Gastrocnemius medialis (tissue), 4 donors: ENCODE measurements around the gene SPG7. TPM values are rescaled to one million over a fixed set of nuclear protein-coding genes. Genes with fewer than 3 reads are reported as not detected.

Source experiments
- ATAC-seq, 2 donors: fragments of 150-250 bp; one replicate each; pipeline ENCODE4 v1.9.1; 2016
- DNase-seq, 2 donors: peaks; one replicate each; pipeline ENCODE4 v3.0.0-alpha.2; 2019
- H3K27ac ChIP-seq, 4 donors: fragments of 200-600 bp; sonication (generic); 1 replicate in 1 of 4; 2 replicates in 3 of 4; pipeline ENCODE4 v1.5.1; 2016 to 2018; ENCODE audit warnings: mild to moderate bottlenecking in 2 of 4, moderate library complexity in 1 of 4
- H3K27me3 ChIP-seq, 3 donors: fragments of 200-600 bp; sonication (generic) in 2 of 3; 1 replicate in 1 of 3; 2 replicates in 2 of 3; pipeline versions ENCODE4 v1.5.1 to v1.6.0; 2016 to 2019; ENCODE audit warnings: mild to moderate bottlenecking in 1 of 3, moderate library complexity in 1 of 3
- H3K36me3 ChIP-seq, 2 donors: fragments of 200-600 bp; sonication (generic) in 1 of 2; one replicate each; pipeline ENCODE4 v1.5.1; 2017 to 2018
- H3K4me1 ChIP-seq, 2 donors: fragments of 200-600 bp; sonication (generic) in 1 of 2; one replicate each; pipeline ENCODE4 v1.5.1; 2016 to 2017; ENCODE audit warnings: mild to moderate bottlenecking in 2 of 2
- H3K4me3 ChIP-seq, 4 donors: fragments of 200-600 bp; sonication (generic) in 3 of 4; 1 replicate in 1 of 4; 2 replicates in 3 of 4; pipeline ENCODE4 v1.5.1; 2016 to 2019; ENCODE audit warnings: mild to moderate bottlenecking in 2 of 4
- H3K9me3 ChIP-seq, 3 donors: fragments of 200-600 bp; sonication (generic) in 2 of 3; 1 replicate in 1 of 3; 2 replicates in 2 of 3; pipeline ENCODE4 v1.5.1; 2016 to 2019
- POLR2A ChIP-seq, 2 donors: fragments of 450-650 bp; IDR thresholded peaks; one replicate each; pipeline ENCODE4 v1.6.1; 2017; ENCODE audit warnings: antibody characterized with exemption in 2 of 2, mild to moderate bottlenecking in 2 of 2, moderate library complexity in 2 of 2
- in situ Hi-C, 4 donors: fragments of 200-750 bp; cut with MboI; loops; one replicate each; pipeline versions ENCODE4 v1.15.0 to v1.8.0; 2017; ENCODE audit warnings: low sequenced_read_pairs in 4 of 4
- intact Hi-C: fragments of 100-400 bp; cut with DNase I; formaldehyde crosslinking; loops from one replicate; pipeline ENCODE4 v1.15.1; 2023; ENCODE audit warnings: low total_unique reads
- total RNA-seq, 4 donors: library from RNA; depleted of rRNA; stranded (reverse); fragments of >200 nt; gene quantifications; one replicate each; pipeline versions ENCODE4 v1.1.0 to v1.2.3, GENCODE V29; 2016
- TF ChIP-seq, protein P1 (sequence below), 5 experiments: fragments of 450-650 bp in 3 of 5; fragments of 200-600 bp in 2 of 5; sonication (generic) in 2 of 5; IDR thresholded peaks in 4 of 5; conservative IDR thresholded peaks in 1 of 5; 1 replicate in 4 of 5; 2 replicates in 1 of 5; pipeline ENCODE4 v1.5.1; 2016 to 2019; ENCODE audit warnings: antibody characterized with exemption in 5 of 5, mild to moderate bottlenecking in 3 of 5, moderate library complexity in 3 of 5

SPG7 gene
- total RNA-seq, 4 donors from 2014 or later: 67.7 to 117 (median 100.0) TPM

DNA sequence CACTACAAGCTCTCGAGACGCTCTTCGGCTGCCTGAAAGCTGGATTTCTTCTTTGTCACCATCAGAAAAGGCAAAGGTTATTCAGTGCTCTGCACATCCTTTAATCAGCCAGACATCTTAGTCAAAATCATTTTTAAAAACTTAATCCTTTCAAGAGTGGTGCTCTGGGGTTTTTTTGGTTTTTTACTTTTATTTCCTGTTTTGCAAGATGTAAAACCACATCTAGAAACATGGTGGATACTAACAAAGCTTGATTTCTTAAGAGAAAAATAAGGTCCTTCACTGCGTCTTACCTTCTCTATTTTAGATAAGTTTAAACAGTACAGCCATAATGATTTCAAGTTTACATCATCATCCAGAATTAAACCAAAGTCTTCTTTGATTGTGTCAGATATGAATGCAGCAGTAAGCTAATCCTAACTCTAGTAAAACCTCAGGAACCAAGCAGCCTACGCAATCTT lies 24.1 kb upstream of the SPG7 start:
- no peak overlapping the region for H3K4me3 ChIP-seq
- in situ Hi-C loops: no loop called here
- H3K27me3 ChIP-seq: no peaks in the 10 kb centered on the region
- H3K36me3 ChIP-seq: no peaks in the 10 kb centered on the region
- DNase-seq: no peak
- no peak for TF ChIP-seq POLR2A (IDR thresholded peaks at IDR 0.05)
- TF ChIP-seq, protein P1, sequence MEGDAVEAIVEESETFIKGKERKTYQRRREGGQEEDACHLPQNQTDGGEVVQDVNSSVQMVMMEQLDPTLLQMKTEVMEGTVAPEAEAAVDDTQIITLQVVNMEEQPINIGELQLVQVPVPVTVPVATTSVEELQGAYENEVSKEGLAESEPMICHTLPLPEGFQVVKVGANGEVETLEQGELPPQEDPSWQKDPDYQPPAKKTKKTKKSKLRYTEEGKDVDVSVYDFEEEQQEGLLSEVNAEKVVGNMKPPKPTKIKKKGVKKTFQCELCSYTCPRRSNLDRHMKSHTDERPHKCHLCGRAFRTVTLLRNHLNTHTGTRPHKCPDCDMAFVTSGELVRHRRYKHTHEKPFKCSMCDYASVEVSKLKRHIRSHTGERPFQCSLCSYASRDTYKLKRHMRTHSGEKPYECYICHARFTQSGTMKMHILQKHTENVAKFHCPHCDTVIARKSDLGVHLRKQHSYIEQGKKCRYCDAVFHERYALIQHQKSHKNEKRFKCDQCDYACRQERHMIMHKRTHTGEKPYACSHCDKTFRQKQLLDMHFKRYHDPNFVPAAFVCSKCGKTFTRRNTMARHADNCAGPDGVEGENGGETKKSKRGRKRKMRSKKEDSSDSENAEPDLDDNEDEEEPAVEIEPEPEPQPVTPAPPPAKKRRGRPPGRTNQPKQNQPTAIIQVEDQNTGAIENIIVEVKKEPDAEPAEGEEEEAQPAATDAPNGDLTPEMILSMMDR (IDR thresholded peaks at IDR 0.05 in 4 of 5, conservative IDR thresholded peaks at IDR 0.05 in 1 of 5): no peak
- peaks cover 84 to 93% of the 10 kb centered on the region in 2 donors for H3K4me1 ChIP-seq
- H3K27ac ChIP-seq: peak overlapping the region; percentile 76 to 96 (median 80)
- no peaks in the 10 kb centered on the region for H3K9me3 ChIP-seq
- ATAC-seq: no peak
- intact Hi-C loops: no loop called here

DNA sequence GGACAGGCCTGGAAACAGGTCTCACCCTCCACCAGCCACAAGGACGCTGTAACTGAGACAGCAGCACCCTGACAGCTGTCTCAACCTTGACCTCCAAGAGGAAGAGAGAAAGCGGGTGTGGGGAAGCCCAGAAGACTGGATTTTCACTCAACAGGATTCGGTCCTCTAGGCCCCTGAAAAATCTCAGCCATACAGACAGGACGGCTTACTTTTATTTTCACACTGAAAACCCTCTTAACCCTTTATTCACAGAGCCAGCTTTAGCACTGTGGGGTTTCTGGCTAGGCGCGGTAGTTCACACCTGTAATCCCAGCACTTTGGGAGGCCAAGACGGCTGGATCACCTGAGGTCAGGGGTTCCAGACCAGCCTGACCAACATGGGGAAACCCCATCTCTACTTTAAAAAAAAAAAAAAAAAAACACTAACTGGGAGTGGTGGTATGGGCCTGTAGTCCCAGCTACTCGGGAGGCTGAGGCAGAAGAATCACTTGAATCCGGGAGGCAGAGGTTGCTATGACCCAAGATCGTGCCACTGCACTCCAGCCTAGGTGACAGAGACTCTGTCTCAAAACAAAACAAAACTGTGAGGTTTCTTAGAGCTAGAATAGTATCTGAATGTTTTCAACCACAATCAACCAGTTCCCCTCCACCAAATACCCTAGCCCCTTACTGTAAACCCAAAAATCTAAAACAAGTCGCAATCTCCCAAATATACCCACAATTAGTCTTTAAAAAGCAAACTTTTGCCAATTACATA lies 23.1 kb upstream of the SPG7 start:
- intact Hi-C loops: loop anchor here (5.0 kb wide), 1 partner anchor 163 kb away; no protein-coding TSS in a partner anchor
- TF ChIP-seq, protein P1 (IDR thresholded peaks at IDR 0.05 in 4 of 5, conservative IDR thresholded peaks at IDR 0.05 in 1 of 5): no peak
- TF ChIP-seq POLR2A (IDR thresholded peaks at IDR 0.05): no peak
- H3K27me3 ChIP-seq: no peaks in the 10 kb centered on the region
- in situ Hi-C loops: no loop called here
- peaks cover 77 to 87% of the 10 kb centered on the region in 2 donors for H3K4me1 ChIP-seq
- DNase-seq (peak in 1 of 2 donors; percentile 72), ATAC-seq (peak; percentile 54 to 75)
- no peaks in the 10 kb centered on the region for H3K36me3 ChIP-seq
- no peaks in the 10 kb centered on the region for H3K9me3 ChIP-seq
- no peak overlapping the region for H3K4me3 ChIP-seq
- peak overlapping the region; percentile 76 to 96 (median 80) for H3K27ac ChIP-seq

DNA sequence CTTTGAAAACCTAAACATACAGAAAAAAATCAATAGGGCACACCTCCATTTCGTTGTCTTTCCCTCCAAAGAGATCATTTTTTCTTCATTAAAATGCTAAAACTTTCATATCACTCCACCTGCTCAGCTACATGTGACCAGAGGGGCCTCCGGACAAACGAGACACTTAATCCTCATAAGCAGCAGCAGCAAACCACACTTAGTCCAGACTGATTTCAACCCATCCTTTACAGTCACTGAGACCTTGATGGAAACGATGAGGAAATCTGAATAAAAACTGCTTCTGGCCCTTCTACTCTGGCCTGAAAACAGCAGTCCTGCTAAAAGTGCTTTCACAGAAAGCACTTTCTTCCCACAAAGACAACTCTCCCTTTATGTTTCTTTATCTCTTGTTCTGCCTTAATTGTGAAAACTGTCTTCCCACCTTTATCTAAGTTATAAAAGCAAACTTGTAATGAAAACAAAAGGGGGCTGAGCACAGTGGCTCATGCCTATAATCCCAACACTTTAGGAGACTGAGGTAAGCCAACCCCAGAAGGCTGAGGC lies 22.4 kb upstream of the SPG7 start:
- in situ Hi-C loops: no loop called here
- H3K27me3 ChIP-seq: no peaks in the 10 kb centered on the region
- no peak overlapping the region for H3K4me3 ChIP-seq
- no peaks in the 10 kb centered on the region for H3K36me3 ChIP-seq
- H3K4me1 ChIP-seq: peaks cover 71 to 82% of the 10 kb centered on the region in 2 donors
- H3K9me3 ChIP-seq: no peaks in the 10 kb centered on the region
- intact Hi-C loops: loop anchor here (5.0 kb wide), 1 partner anchor 163 kb away; no protein-coding TSS in a partner anchor
- DNase-seq (no peak), ATAC-seq (no peak)
- H3K27ac ChIP-seq: peak overlapping the region; percentile 76 to 96 (median 80)
- no peak for TF ChIP-seq POLR2A (IDR thresholded peaks at IDR 0.05)
- TF ChIP-seq, protein P1 (IDR thresholded peaks at IDR 0.05 in 4 of 5, conservative IDR thresholded peaks at IDR 0.05 in 1 of 5): no peak

DNA sequence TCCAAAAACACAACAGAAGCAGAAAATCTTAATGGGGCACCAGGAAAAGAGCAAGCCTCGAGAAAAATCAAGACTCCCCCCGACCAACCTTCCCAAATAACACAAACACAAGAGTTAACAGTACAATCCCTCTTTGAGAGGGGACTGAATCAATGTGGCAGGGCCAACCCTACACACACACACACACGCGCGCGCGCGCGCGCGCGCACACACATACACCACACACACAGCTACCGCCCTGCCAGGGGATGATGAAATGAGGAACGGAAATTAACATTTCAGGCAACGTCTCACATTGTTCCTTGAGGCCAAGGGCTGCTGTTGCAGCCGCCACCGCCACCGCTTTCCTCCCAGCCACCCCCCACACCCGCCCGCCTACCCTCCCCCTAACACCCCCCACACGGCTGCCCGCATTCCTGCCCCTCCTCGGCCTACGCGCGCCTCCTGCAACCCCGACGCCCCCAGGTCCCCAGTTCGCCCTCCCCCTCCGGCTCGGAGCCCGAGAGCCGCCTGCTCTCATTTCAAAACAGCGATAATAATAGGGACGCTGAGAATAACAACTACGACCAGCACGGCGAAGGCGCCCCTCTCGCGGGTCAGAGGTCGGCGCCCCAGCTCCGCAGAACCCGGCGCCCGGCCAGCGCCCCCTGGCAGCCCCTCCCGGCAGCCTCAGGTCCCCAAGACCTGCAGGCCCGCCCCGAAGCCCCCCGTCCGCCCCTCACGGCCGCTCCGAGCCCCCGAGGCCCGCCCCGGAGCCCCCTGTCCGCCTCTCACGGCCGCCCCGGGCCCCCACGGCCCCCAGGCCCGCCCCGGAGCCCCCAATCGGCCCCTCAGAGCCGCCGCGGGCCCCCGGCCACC lies 18.9 kb upstream of the SPG7 start:
- H3K4me3 ChIP-seq: peak overlapping the region; percentile 69 to 74 (median 69)
- H3K9me3 ChIP-seq: no peaks in the 10 kb centered on the region
- peak; percentile 47 to 52 for TF ChIP-seq POLR2A (IDR thresholded peaks at IDR 0.05)
- TF ChIP-seq, protein P1 (IDR thresholded peaks at IDR 0.05 in 4 of 5, conservative IDR thresholded peaks at IDR 0.05 in 1 of 5): peak in 3 of 5 experiments; percentile 27 to 44 (median 44)
- in situ Hi-C loops: no loop called here
- peak overlapping the region; percentile 95 to 96 (median 96) for H3K27ac ChIP-seq
- intact Hi-C loops: loop anchor here (5.0 kb wide), 1 partner anchor 167 kb away; no protein-coding TSS in a partner anchor
- no peaks in the 10 kb centered on the region for H3K27me3 ChIP-seq
- H3K4me1 ChIP-seq: peaks cover 51 to 66% of the 10 kb centered on the region in 2 donors
- no peaks in the 10 kb centered on the region for H3K36me3 ChIP-seq
- ATAC-seq (peak; percentile 40 to 45), DNase-seq (peak; percentile 79 to 89)
